GM12878 (cell line): ENCODE measurements around the gene DENND6A. TPM values are rescaled to one million over a fixed set of nuclear protein-coding genes. Genes with fewer than 3 reads are reported as not detected.

Experiments used
- ATAC-seq: fragments of 200-7000 bp; cut with Tn5 transposase; 3 replicates; pipeline ENCODE4 v1.9.1; 2020; ENCODE audit warnings: mild to moderate bottlenecking, moderate library complexity
- BruUV-seq: library from RNA; stranded (reverse); fragments of 400-500 nt; replicated peaks from 2 replicates; lab custom pipeline; 2021; lab: Mats Ljungman, UMichigan
- CTCF ChIA-PET: fragments of 300-600 bp; sonication (Branson Sonifier 250); formaldehyde crosslinking; extraction: SDS; loops from one replicate; lab custom pipeline; 2021; ENCODE audit warnings: inconsistent platforms; lab: Yijun Ruan, JAX
- POLR2A ChIA-PET: fragments of 350-600 bp; formaldehyde crosslinking; extraction: SDS; loops from one replicate; lab custom pipeline; 2021; ENCODE audit warnings: inconsistent platforms; lab: Charles Lee
- RAD21 ChIA-PET: fragments of 300-600 bp; sonication (Branson Sonifier 250); formaldehyde crosslinking; loops from one replicate; lab custom pipeline; 2023; ENCODE audit warnings: antibody characterized with exemption; ENCODE audit not compliant: unreplicated experiment; lab: Charles Lee
- SMC1A ChIA-PET: fragments of 300-600 bp; sonication (Branson Sonifier 250); formaldehyde crosslinking; loops from one replicate; lab custom pipeline; 2023; ENCODE audit not compliant: unreplicated experiment, uncharacterized antibody; lab: Charles Lee
- DNase-seq: peaks from one replicate; pipeline ENCODE4 v3.0.0-alpha.2; 2011; ENCODE audit warnings: low read depth, low spot score
- FAIRE-seq: peaks from 3 replicates; lab custom pipeline; 2011; peaks lifted over from hg19 to GRCh38; lab: Jason Lieb, UNC
- H2AFZ ChIP-seq: 2 replicates; pipeline ENCODE4 v1.6.0; 2011; ENCODE audit warnings: low read depth, low read length, control low read depth; ENCODE audit not compliant: control insufficient read depth
- H3K27ac ChIP-seq: 2 replicates; pipeline ENCODE4 v1.5.1; 2011; ENCODE audit warnings: control low read depth; ENCODE audit not compliant: control insufficient read depth, insufficient read depth
- H3K27me3 ChIP-seq, 2 experiments: replicated peaks in 1 of 2; 2 replicates each; pipeline versions ENCODE4 v1.6.0 to v1.6.1; 2011; ENCODE audit warnings: low read length in 1 of 2; ENCODE audit not compliant: control insufficient read depth in 2 of 2, insufficient read depth in 2 of 2
- H3K36me3 ChIP-seq, 2 experiments: 2 replicates each; pipeline ENCODE4 v1.5.1; 2011; ENCODE audit warnings: low read length in 1 of 2; ENCODE audit not compliant: control insufficient read depth in 2 of 2, insufficient read depth in 2 of 2
- H3K4me1 ChIP-seq: 2 replicates; pipeline ENCODE4 v1.6.1; 2011; ENCODE audit warnings: mild to moderate bottlenecking, low read length, moderate library complexity, mixed read lengths; ENCODE audit not compliant: control insufficient read depth, insufficient read depth
- H3K4me2 ChIP-seq: 2 replicates; pipeline ENCODE4 v1.6.0; 2011; ENCODE audit warnings: control low read depth; ENCODE audit not compliant: control insufficient read depth, insufficient read depth
- H3K4me3 ChIP-seq: fragments of 200-600 bp; sonication (generic); 2 replicates; pipeline ENCODE4 v1.5.1; 2016
- H3K79me2 ChIP-seq: 2 replicates; pipeline ENCODE4 v1.6.0; 2011; ENCODE audit warnings: low read length; ENCODE audit not compliant: control insufficient read depth, insufficient read depth
- H3K9ac ChIP-seq: 2 replicates; pipeline ENCODE4 v1.8.0; 2011; ENCODE audit warnings: low read length, control low read depth, mixed read lengths; ENCODE audit not compliant: control insufficient read depth, insufficient read depth
- H3K9me3 ChIP-seq: replicated peaks from 3 replicates; pipeline ENCODE4 v1.5.1; 2011; ENCODE audit warnings: mild to moderate bottlenecking, low read length; ENCODE audit not compliant: control insufficient read depth, insufficient read depth
- H4K20me1 ChIP-seq: 2 replicates; pipeline ENCODE4 v1.6.0; 2011; ENCODE audit not compliant: control insufficient read depth, insufficient read depth
- BACH1 ChIP-seq: fragments of 450-650 bp; IDR thresholded peaks from 2 replicates; pipeline ENCODE4 v1.6.1; 2017; ENCODE audit warnings: mild to moderate bottlenecking, borderline replicate concordance
- CBFB ChIP-seq: IDR thresholded peaks from 2 replicates; pipeline ENCODE4 v1.6.1; 2016; ENCODE audit warnings: antibody characterized with exemption, low read depth
- LARP7 ChIP-seq: fragments of 450-650 bp; IDR thresholded peaks from 2 replicates; pipeline ENCODE4 v1.6.1; 2017; ENCODE audit warnings: mild to moderate bottlenecking
- NBN ChIP-seq: fragments of 450-650 bp; IDR thresholded peaks from 2 replicates; pipeline ENCODE4 v1.6.1; 2016
- NFIC ChIP-seq: IDR thresholded peaks from 2 replicates; pipeline ENCODE4 v1.6.1; 2012; ENCODE audit warnings: low read depth, mild to moderate bottlenecking, inconsistent platforms, low read length, moderate library complexity
- NFYB ChIP-seq: IDR thresholded peaks from 2 replicates; pipeline ENCODE4 v1.6.1; 2011; ENCODE audit warnings: low read depth, mild to moderate bottlenecking, low read length, improper control_type of control experiment, moderate library complexity; ENCODE audit not compliant: insufficient read depth
- NR2C2 ChIP-seq: IDR thresholded peaks from 2 replicates; pipeline ENCODE4 v1.6.1; 2011; ENCODE audit warnings: borderline replicate concordance, low read depth; ENCODE audit not compliant: control insufficient read depth, insufficient read length
- PAX5 ChIP-seq: IDR thresholded peaks from 2 replicates; pipeline ENCODE4 v1.6.1; 2011; ENCODE audit warnings: low read depth, low read length, borderline replicate concordance
- RB1 ChIP-seq: fragments of 450-650 bp; formaldehyde crosslinking; IDR thresholded peaks from 2 replicates; pipeline ENCODE4 v1.6.1; 2017; ENCODE audit warnings: mild to moderate bottlenecking, borderline replicate concordance
- RUNX3 ChIP-seq: IDR thresholded peaks from 2 replicates; pipeline ENCODE4 v1.6.1; 2012; ENCODE audit warnings: low read length, inconsistent platforms
- SP1 ChIP-seq: IDR thresholded peaks from one replicate; pipeline ENCODE4 v1.6.1; 2011; ENCODE audit warnings: low read depth, low read length
- SREBF2 ChIP-seq: IDR thresholded peaks from 2 replicates; pipeline ENCODE4 v1.6.1; 2012; ENCODE audit warnings: mild to moderate bottlenecking, low read length
- ZNF622 ChIP-seq: fragments of 450-650 bp; IDR thresholded peaks from 2 replicates; pipeline ENCODE4 v1.6.1; 2017; ENCODE audit warnings: mild to moderate bottlenecking, inconsistent platforms
- ZZZ3 ChIP-seq: IDR thresholded peaks from 2 replicates; pipeline ENCODE4 v1.6.1; 2011; ENCODE audit warnings: low read depth; ENCODE audit not compliant: control insufficient read depth, insufficient read length
- in situ Hi-C: fragments of 300-500 bp; cut with MboI; formaldehyde crosslinking; loops from 9 replicates; pipeline ENCODE4 v1.14.3; 2018; ENCODE audit warnings: mixed read lengths
- intact Hi-C: fragments of 100-400 bp; cut with micrococcal nuclease; formaldehyde crosslinking; loops from one replicate; pipeline ENCODE4 v1.14.2; 2022; ENCODE audit not compliant: unreplicated experiment
- polyA plus RNA-seq, 11 experiments: library from polyadenylated mRNA; depleted of rRNA in 4 of 11; unstranded in 6 of 11; stranded (reverse) in 5 of 11; fragments of >200 nt; fragmentation: Nextera tagmentation in 4 of 11; fragmentation: Illumina TruSeq in 1 of 11; extraction: Ambion mirVana in 4 of 11; extraction: Trizol in 1 of 11; gene quantifications; 1 replicate in 1 of 11; 2 replicates in 10 of 11; pipeline versions ENCODE4 v1.2.1 to v1.2.3, GENCODE V29; 2011 to 2016; ENCODE audit warnings: inconsistent platforms in 2 of 11, missing spikeins in 2 of 11, low read depth in 1 of 11
- total RNA-seq, 4 experiments: library from RNA; depleted of rRNA in 3 of 4; stranded (reverse); fragments of >200 nt in 3 of 4; fragmentation: Illumina TruSeq in 1 of 4; extraction: Trizol in 1 of 4; gene quantifications; 2 replicates each; pipeline versions ENCODE4 v1.2.1 to v1.2.3, GENCODE V29; 2013 to 2021
- TF ChIP-seq, protein P1 (sequence below): IDR thresholded peaks from 2 replicates; pipeline ENCODE4 v1.6.1; 2012; ENCODE audit warnings: low read depth, low read length, improper control_type of control experiment
- TF ChIP-seq, protein P2 (sequence below): IDR thresholded peaks from 2 replicates; pipeline ENCODE4 v1.6.1; 2012; ENCODE audit warnings: low read length, inconsistent platforms
- TF ChIP-seq, protein P3 (sequence below): fragments of 450-650 bp; IDR thresholded peaks from 2 replicates; pipeline ENCODE4 v1.6.1; 2017; ENCODE audit warnings: low read depth, mild to moderate bottlenecking, moderate library complexity
- TF ChIP-seq, protein P4 (sequence below): fragments of 450-650 bp; IDR thresholded peaks from 2 replicates; pipeline ENCODE4 v1.6.1; 2014; ENCODE audit warnings: mild to moderate bottlenecking
- TF ChIP-seq, protein P5 (sequence below): IDR thresholded peaks from 2 replicates; pipeline ENCODE4 v1.6.1; 2011; ENCODE audit warnings: mild to moderate bottlenecking, low read depth, low read length, moderate library complexity; ENCODE audit not compliant: insufficient replicate concordance

Gene DENND6A
- total and polyA plus RNA-seq, 10 of the 15 experiments (the other 5 are each of a cell fraction or from before 2014, with no cell fraction given), result 1.8 to 15.3 (median 10.3) TPM

DNA sequence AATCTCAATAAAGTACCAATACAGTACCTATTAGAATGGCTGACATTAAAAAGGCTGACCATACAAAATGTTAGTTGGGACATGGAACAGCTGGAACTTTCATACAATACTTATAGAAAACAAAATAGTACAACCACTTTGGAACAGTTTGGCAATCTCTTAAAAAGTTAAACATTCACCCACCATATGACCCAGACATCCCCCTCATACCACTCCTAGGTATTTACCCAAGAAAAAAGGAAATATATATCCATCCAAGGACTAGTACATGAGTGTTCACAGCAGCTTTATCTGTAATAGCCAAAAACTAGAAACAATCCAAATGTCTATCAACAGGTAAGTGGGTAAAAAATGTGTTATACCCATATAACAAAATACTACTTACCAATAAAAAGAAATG lies 70.5 kb downstream of the DENND6A start:
- ChIA-PET POLR2A (interaction anchor here (0.6 kb wide), 1 partner anchor 9 kb away, joined by 4 read pairs; no protein-coding TSS in a partner anchor), RAD21 (no interaction called here), SMC1A (interaction anchor here (0.7 to 2.0 kb wide), 4 partner anchors 13 to 234 kb away, joined by 3 to 5 read pairs (median 4); no protein-coding TSS in a partner anchor), CTCF (no interaction called here)
- Histone ChIP-seq H3K27ac (no peak overlapping the region), H3K36me3 (peaks cover 0 to 7% of the 10 kb centered on the region in 2 experiments; a peak in 3 of 4 replicates), H3K9ac (no peak overlapping the region), H3K9me3 (no peaks in the 10 kb centered on the region), H3K27me3 (no peaks in the 10 kb centered on the region), H2AFZ (no peak overlapping the region), H3K4me2 (no peak overlapping the region), H3K79me2 (no peaks in the 10 kb centered on the region), H3K4me1 (no peaks in the 10 kb centered on the region), H4K20me1 (no peaks in the 10 kb centered on the region), H3K4me3 (no peak overlapping the region)
- TF ChIP-seq, protein P1, sequence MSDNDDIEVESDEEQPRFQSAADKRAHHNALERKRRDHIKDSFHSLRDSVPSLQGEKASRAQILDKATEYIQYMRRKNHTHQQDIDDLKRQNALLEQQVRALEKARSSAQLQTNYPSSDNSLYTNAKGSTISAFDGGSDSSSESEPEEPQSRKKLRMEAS, result no peak
- TF ChIP-seq ZZZ3 (no peak), NBN (no peak), PAX5 (no peak), RB1 (no peak), SP1 (no peak), NFIC (no peak), SREBF2 (no peak), BACH1 (no peak), NR2C2 (no peak), RUNX3 (no peak), LARP7 (no peak), NFYB (no peak), CBFB (no peak), ZNF622 (no peak)
- TF ChIP-seq, protein P2, sequence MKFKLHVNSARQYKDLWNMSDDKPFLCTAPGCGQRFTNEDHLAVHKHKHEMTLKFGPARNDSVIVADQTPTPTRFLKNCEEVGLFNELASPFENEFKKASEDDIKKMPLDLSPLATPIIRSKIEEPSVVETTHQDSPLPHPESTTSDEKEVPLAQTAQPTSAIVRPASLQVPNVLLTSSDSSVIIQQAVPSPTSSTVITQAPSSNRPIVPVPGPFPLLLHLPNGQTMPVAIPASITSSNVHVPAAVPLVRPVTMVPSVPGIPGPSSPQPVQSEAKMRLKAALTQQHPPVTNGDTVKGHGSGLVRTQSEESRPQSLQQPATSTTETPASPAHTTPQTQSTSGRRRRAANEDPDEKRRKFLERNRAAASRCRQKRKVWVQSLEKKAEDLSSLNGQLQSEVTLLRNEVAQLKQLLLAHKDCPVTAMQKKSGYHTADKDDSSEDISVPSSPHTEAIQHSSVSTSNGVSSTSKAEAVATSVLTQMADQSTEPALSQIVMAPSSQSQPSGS, result no peak
- TF ChIP-seq, protein P3, sequence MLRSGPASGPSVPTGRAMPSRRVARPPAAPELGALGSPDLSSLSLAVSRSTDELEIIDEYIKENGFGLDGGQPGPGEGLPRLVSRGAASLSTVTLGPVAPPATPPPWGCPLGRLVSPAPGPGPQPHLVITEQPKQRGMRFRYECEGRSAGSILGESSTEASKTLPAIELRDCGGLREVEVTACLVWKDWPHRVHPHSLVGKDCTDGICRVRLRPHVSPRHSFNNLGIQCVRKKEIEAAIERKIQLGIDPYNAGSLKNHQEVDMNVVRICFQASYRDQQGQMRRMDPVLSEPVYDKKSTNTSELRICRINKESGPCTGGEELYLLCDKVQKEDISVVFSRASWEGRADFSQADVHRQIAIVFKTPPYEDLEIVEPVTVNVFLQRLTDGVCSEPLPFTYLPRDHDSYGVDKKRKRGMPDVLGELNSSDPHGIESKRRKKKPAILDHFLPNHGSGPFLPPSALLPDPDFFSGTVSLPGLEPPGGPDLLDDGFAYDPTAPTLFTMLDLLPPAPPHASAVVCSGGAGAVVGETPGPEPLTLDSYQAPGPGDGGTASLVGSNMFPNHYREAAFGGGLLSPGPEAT, result no peak
- TF ChIP-seq, protein P4, sequence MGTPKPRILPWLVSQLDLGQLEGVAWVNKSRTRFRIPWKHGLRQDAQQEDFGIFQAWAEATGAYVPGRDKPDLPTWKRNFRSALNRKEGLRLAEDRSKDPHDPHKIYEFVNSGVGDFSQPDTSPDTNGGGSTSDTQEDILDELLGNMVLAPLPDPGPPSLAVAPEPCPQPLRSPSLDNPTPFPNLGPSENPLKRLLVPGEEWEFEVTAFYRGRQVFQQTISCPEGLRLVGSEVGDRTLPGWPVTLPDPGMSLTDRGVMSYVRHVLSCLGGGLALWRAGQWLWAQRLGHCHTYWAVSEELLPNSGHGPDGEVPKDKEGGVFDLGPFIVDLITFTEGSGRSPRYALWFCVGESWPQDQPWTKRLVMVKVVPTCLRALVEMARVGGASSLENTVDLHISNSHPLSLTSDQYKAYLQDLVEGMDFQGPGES, result no peak
- TF ChIP-seq, protein P5, sequence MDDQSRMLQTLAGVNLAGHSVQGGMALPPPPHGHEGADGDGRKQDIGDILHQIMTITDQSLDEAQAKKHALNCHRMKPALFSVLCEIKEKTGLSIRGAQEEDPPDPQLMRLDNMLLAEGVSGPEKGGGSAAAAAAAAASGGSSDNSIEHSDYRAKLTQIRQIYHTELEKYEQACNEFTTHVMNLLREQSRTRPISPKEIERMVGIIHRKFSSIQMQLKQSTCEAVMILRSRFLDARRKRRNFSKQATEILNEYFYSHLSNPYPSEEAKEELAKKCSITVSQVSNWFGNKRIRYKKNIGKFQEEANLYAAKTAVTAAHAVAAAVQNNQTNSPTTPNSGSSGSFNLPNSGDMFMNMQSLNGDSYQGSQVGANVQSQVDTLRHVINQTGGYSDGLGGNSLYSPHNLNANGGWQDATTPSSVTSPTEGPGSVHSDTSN, result no peak
- ATAC-seq (no peak), DNase-seq (no peak), FAIRE-seq (no peak)
- intact Hi-C loops (no loop called here), in situ Hi-C loops (no loop called here)
- no TSS peak for BruUV-seq
